H1 (cell line): ENCODE measurements around the gene FCRL6. TPM values are rescaled to one million over a fixed set of nuclear protein-coding genes. Genes with fewer than 3 reads are reported as not detected.
A peak's percentile ranks its signal among the peaks of the same experiment; 100 is the strongest.

ENCODE experiments used
- CTCF ChIA-PET: fragments of 300-600 bp; sonication (Branson Sonifier 250); formaldehyde crosslinking; loops from one replicate; lab custom pipeline; 2021; ENCODE audit not compliant: partially characterized antibody; lab: Charles Lee
- POLR2A ChIA-PET: fragments of 300-600 bp; sonication (Branson Sonifier 250); formaldehyde crosslinking; loops from one replicate; lab custom pipeline; 2021; ENCODE audit warnings: inconsistent platforms; ENCODE audit not compliant: partially characterized antibody; lab: Charles Lee
- DNase-seq, 2 experiments: peaks; one replicate each; pipeline versions ENCODE4 v3.0.0 to v3.0.0-alpha.2; 2010 to 2022; ENCODE audit warnings: low spot score in 2 of 2, low read depth in 1 of 2, mixed read lengths in 1 of 2
- FAIRE-seq: peaks from 2 replicates; lab custom pipeline; 2011; peaks lifted over from hg19 to GRCh38; lab: Jason Lieb, UNC
- H2AFZ ChIP-seq: 2 replicates; pipeline ENCODE4 v1.8.1; 2012; ENCODE audit warnings: low read length, inconsistent platforms
- H2AK5ac ChIP-seq: 2 replicates; pipeline ENCODE4 v1.6.1; 2013; ENCODE audit warnings: low read depth, low read length
- H2BK120ac ChIP-seq: replicated peaks from 2 replicates; pipeline ENCODE3; 2013; ENCODE audit warnings: low read depth, low read length, inconsistent platforms
- H2BK12ac ChIP-seq: 2 replicates; pipeline ENCODE4 v1.6.1; 2013; ENCODE audit warnings: low read depth, low read length
- H2BK15ac ChIP-seq: 2 replicates; pipeline ENCODE4 v1.6.1; 2013; ENCODE audit warnings: low read length
- H2BK20ac ChIP-seq: 2 replicates; pipeline ENCODE4 v1.6.1; 2013; ENCODE audit warnings: low read length
- H2BK5ac ChIP-seq: 2 replicates; pipeline ENCODE4 v1.6.1; 2013; ENCODE audit warnings: low read depth, low read length
- H3K14ac ChIP-seq: 2 replicates; pipeline ENCODE4 v1.6.1; 2013; ENCODE audit warnings: inconsistent platforms; ENCODE audit not compliant: insufficient read length
- H3K18ac ChIP-seq: 2 replicates; pipeline ENCODE4 v1.6.1; 2013; ENCODE audit warnings: low read length; ENCODE audit errors: extremely low read depth
- H3K23ac ChIP-seq: 2 replicates; pipeline ENCODE4 v1.6.1; 2013; ENCODE audit warnings: inconsistent platforms; ENCODE audit not compliant: insufficient read length
- H3K23me2 ChIP-seq: 2 replicates; pipeline ENCODE4 v1.6.1; 2013; ENCODE audit warnings: low read depth, low read length
- H3K27ac ChIP-seq: 2 replicates; pipeline ENCODE4 v1.6.1; 2011; ENCODE audit warnings: low read depth, low read length, inconsistent platforms
- H3K27me3 ChIP-seq, 4 experiments: replicated peaks in 1 of 4; 1 replicate in 1 of 4; 2 replicates in 3 of 4; pipeline versions ENCODE4 v1.6.1 to v1.8.1; 2011 to 2013; ENCODE audit warnings: low read length in 3 of 4, mild to moderate bottlenecking in 3 of 4, inconsistent platforms in 2 of 4, mixed read lengths in 2 of 4, moderate library complexity in 1 of 4; ENCODE audit not compliant: control insufficient read depth in 3 of 4, insufficient read depth in 3 of 4; ENCODE audit errors: extremely low read depth in 1 of 4
- H3K36me3 ChIP-seq, 4 experiments: 2 replicates each; pipeline versions ENCODE4 v1.6.1 to v1.8.1; 2011 to 2013; ENCODE audit warnings: mild to moderate bottlenecking in 4 of 4, low read length in 3 of 4, moderate library complexity in 2 of 4, control low read depth in 1 of 4, inconsistent platforms in 1 of 4; ENCODE audit not compliant: insufficient read depth in 4 of 4, control insufficient read depth in 2 of 4
- H3K4ac ChIP-seq: replicated peaks from 2 replicates; pipeline ENCODE3; 2013; ENCODE audit warnings: low read length, low read depth, mixed read lengths, inconsistent platforms; ENCODE audit not compliant: insufficient read length
- H3K4me1 ChIP-seq, 4 experiments: replicated peaks in 1 of 4; 1 replicate in 1 of 4; 2 replicates in 3 of 4; pipeline versions ENCODE4 v1.6.1 to v1.8.1; 2011 to 2013; ENCODE audit warnings: low read length in 3 of 4, inconsistent platforms in 2 of 4, mixed read lengths in 1 of 4; ENCODE audit not compliant: insufficient read depth in 4 of 4, control insufficient read depth in 3 of 4
- H3K4me2 ChIP-seq, 2 experiments: 2 replicates each; pipeline versions ENCODE4 v1.6.1 to v1.8.1; 2011 to 2013; ENCODE audit warnings: low read depth in 2 of 2, low read length in 2 of 2, control low read depth in 1 of 2, inconsistent platforms in 1 of 2, mild to moderate bottlenecking in 1 of 2; ENCODE audit not compliant: insufficient read depth in 1 of 2
- H3K4me3 ChIP-seq, 4 experiments: fragments of 200-600, 300-600 bp in 1 of 4; sonication (generic), shearing (Covaris generic), sonication (Bioruptor Twin) in 1 of 4; 2 replicates each; pipeline versions ENCODE4 v1.5.1 to v1.8.1; 2011 to 2016; ENCODE audit warnings: low read length in 4 of 4, low read depth in 3 of 4, control low read depth in 2 of 4, inconsistent platforms in 2 of 4, mild to moderate bottlenecking in 2 of 4, mixed read lengths in 1 of 4, moderate library complexity in 1 of 4; ENCODE audit not compliant: insufficient read depth in 2 of 4; ENCODE audit errors: extremely low read depth in 1 of 4
- H3K56ac ChIP-seq: replicated peaks from 2 replicates; pipeline ENCODE3; 2013; ENCODE audit warnings: low read depth, mild to moderate bottlenecking, mixed read lengths, low read length, inconsistent platforms; ENCODE audit not compliant: insufficient read length
- H3K79me1 ChIP-seq: 2 replicates; pipeline ENCODE4 v1.6.1; 2013; ENCODE audit warnings: low read depth, low read length, control low read depth
- H3K79me2 ChIP-seq, 2 experiments: 2 replicates each; pipeline versions ENCODE4 v1.6.1 to v1.8.1; 2012 to 2013; ENCODE audit warnings: low read length in 2 of 2, mild to moderate bottlenecking in 2 of 2, inconsistent platforms in 1 of 2; ENCODE audit not compliant: insufficient read depth in 2 of 2, control insufficient read depth in 1 of 2
- H3K9ac ChIP-seq, 4 experiments: replicated peaks in 1 of 4; 1 replicate in 1 of 4; 2 replicates in 3 of 4; pipeline versions ENCODE4 v1.6.1 to v1.8.1; 2011 to 2013; ENCODE audit warnings: low read depth in 3 of 4, low read length in 3 of 4, control low read depth in 2 of 4, mild to moderate bottlenecking in 2 of 4, moderate library complexity in 2 of 4, inconsistent platforms in 1 of 4; ENCODE audit errors: extremely low read depth in 1 of 4
- H3K9me3 ChIP-seq, 2 experiments: 2 replicates each; pipeline versions ENCODE4 v1.6.1 to v1.8.1; 2012 to 2013; ENCODE audit warnings: mild to moderate bottlenecking in 2 of 2, moderate library complexity in 2 of 2, control low read depth in 1 of 2, inconsistent platforms in 1 of 2, low read depth in 1 of 2, low read length in 1 of 2, mixed read lengths in 1 of 2; ENCODE audit not compliant: insufficient read depth in 2 of 2
- H4K20me1 ChIP-seq, 2 experiments: replicated peaks in 1 of 2; 2 replicates each; pipeline versions ENCODE3 to v1.8.1; 2011 to 2013; ENCODE audit warnings: inconsistent platforms in 2 of 2, low read length in 2 of 2, mild to moderate bottlenecking in 1 of 2; ENCODE audit not compliant: insufficient read depth in 2 of 2, control insufficient read depth in 1 of 2
- H4K5ac ChIP-seq: 2 replicates; pipeline ENCODE4 v1.6.1; 2013; ENCODE audit warnings: low read length, low read depth, mixed read lengths, inconsistent platforms; ENCODE audit not compliant: insufficient read length
- H4K8ac ChIP-seq: 2 replicates; pipeline ENCODE4 v1.8.0; 2013; ENCODE audit warnings: mild to moderate bottlenecking, moderate library complexity, low read length, inconsistent platforms; ENCODE audit not compliant: insufficient read depth; ENCODE audit errors: extremely low read depth
- H4K91ac ChIP-seq: replicated peaks from 2 replicates; pipeline ENCODE3; 2013; ENCODE audit warnings: low read length, mixed read lengths, inconsistent platforms; ENCODE audit not compliant: insufficient read length
- ATF3 ChIP-seq: IDR thresholded peaks from 2 replicates; pipeline ENCODE4 v1.6.1; 2011; ENCODE audit warnings: low read depth, mild to moderate bottlenecking, low read length; ENCODE audit not compliant: insufficient read depth
- BACH1 ChIP-seq: IDR thresholded peaks from 2 replicates; pipeline ENCODE4 v1.6.1; 2012; ENCODE audit warnings: low read length, improper control_type of control experiment
- CTCF ChIP-seq, 3 experiments: IDR thresholded peaks; 1 replicate in 2 of 3; 2 replicates in 1 of 3; pipeline versions ENCODE4 v1.5.1 to v1.6.1; 2011; ENCODE audit warnings: low read length in 3 of 3, mild to moderate bottlenecking in 3 of 3, inconsistent platforms in 2 of 3, low read depth in 1 of 3, moderate library complexity in 1 of 3; ENCODE audit not compliant: insufficient read depth in 1 of 3; ENCODE audit errors: control extremely low read depth in 1 of 3
- FOSL1 ChIP-seq: IDR thresholded peaks from 2 replicates; pipeline ENCODE4 v1.6.1; 2011; ENCODE audit warnings: mild to moderate bottlenecking, low read depth, low read length, moderate library complexity; ENCODE audit not compliant: insufficient read depth
- JUND ChIP-seq: IDR thresholded peaks from 2 replicates; pipeline ENCODE4 v1.6.1; 2011; ENCODE audit warnings: mild to moderate bottlenecking, improper control_type of control experiment, low read length
- MAFK ChIP-seq: IDR thresholded peaks from 2 replicates; pipeline ENCODE4 v1.6.1; 2012; ENCODE audit warnings: low read depth, mild to moderate bottlenecking, improper control_type of control experiment, low read length
- SP4 ChIP-seq: IDR thresholded peaks from 2 replicates; pipeline ENCODE4 v1.6.1; 2012; ENCODE audit warnings: low read length, inconsistent platforms
- WGBS, 2 experiments: shearing (Covaris generic) in 1 of 2; methylation state at CpG; one replicate each; pipeline versions ENCODE4 v1.1.6 to v1.1.7; 2013 to 2015; ENCODE audit warnings: low lambda C conversion rate in 2 of 2, mixed read lengths in 2 of 2, inconsistent platforms in 1 of 2, low coverage in 1 of 2, missing lambda C conversion rate in 1 of 2; ENCODE audit not compliant: insufficient replicate concordance in 2 of 2, insufficient coverage in 1 of 2, insufficient read length in 1 of 2; ENCODE audit errors: extremely low coverage in 1 of 2, missing lambda C conversion rate in 1 of 2; 5-methylcytosine and 5-hydroxymethylcytosine counted together
- polyA plus RNA-seq, 7 experiments: library from polyadenylated mRNA; depleted of rRNA in 3 of 7; stranded (reverse) in 5 of 7; unstranded in 2 of 7; fragments of >200 nt in 5 of 7; fragments of 200-250 nt in 2 of 7; gene quantifications; 1 replicate in 5 of 7; 2 replicates in 1 of 7; 4 replicates in 1 of 7; pipeline versions ENCODE4 v1.2.1 to v1.2.3, GENCODE V29; 2011 to 2013; ENCODE audit warnings: missing spikeins in 2 of 7, mixed read lengths in 2 of 7
- total RNA-seq: library from RNA; stranded (reverse); fragmentation: NEBNext Ultra II Directional; extraction: Animal tissue kit (Norgen Biotek cat#: 25700); gene quantifications from 2 replicates; pipeline ENCODE4 v1.2.1, GENCODE V29; 2021

Gene FCRL6
- total and polyA plus RNA-seq, 2 of the 8 experiments (the other 6 are each of a cell fraction or from before 2014, with no cell fraction given), result not detected

GRCh38 chr1:159853417-159854115 is 51.4 kb downstream of the FCRL6 start:
- no peak overlapping the region for H4K8ac ChIP-seq
- H3K9me3 ChIP-seq, result no peaks in the 10 kb centered on the region; a peak in 1 of 4 replicates
- TF ChIP-seq ATF3, result no peak
- TF ChIP-seq MAFK, result no peak
- no peak for TF ChIP-seq FOSL1
- no peak for TF ChIP-seq BACH1
- no peak for TF ChIP-seq JUND
- TF ChIP-seq SP4, result no peak
- no peak for TF ChIP-seq CTCF (IDR thresholded peaks at IDR 0.05; ENCODE audit: control extremely low read depth in 1 of 3, insufficient read depth in 1 of 3, low read depth in 1 of 3, low read length in 3 of 3)
- no peak overlapping the region for H3K56ac ChIP-seq
- no peak overlapping the region for H2BK20ac ChIP-seq
- H4K5ac ChIP-seq, result no peak overlapping the region
- no peak overlapping the region for H3K14ac ChIP-seq
- no peak overlapping the region for H3K9ac ChIP-seq
- no peak for DNase-seq
- no peak overlapping the region for H3K27ac ChIP-seq
- H2AK5ac ChIP-seq, result no peak overlapping the region
- CTCF ChIA-PET, result interaction anchor here (0.6 to 8.4 kb wide), 11 partner anchors 12 to 153 kb away, joined by 3 to 107 read pairs (median 4); partner anchors contain the start of gene SLAMF8
- no peak overlapping the region for H3K4ac ChIP-seq
- H3K79me2 ChIP-seq, result no peaks in the 10 kb centered on the region
- no peak overlapping the region for H4K91ac ChIP-seq
- H2BK12ac ChIP-seq, result no peak overlapping the region
- peak overlapping the region; percentile 59 to 90 for H3K4me2 ChIP-seq
- POLR2A ChIA-PET, result interaction anchor here (0.7 kb wide), 1 partner anchor 28 kb away, joined by 3 read pairs; no protein-coding TSS in a partner anchor
- H3K4me3 ChIP-seq, result peak overlapping the region; percentile 38 to 84 (median 53); a peak in 7 of 8 replicates
- WGBS, 2 experiments, result 40% methylated on average over 6 of the region's 6 CpGs; no CpG with 5 or more reads in 1 of the 2 experiments
- H3K4me1 ChIP-seq, result no peaks in the 10 kb centered on the region
- FAIRE-seq, result no peak
- peaks cover 10% of the 10 kb centered on the region; the same call in 1 of the 2 replicates for H3K23me2 ChIP-seq
- no peak overlapping the region for H2BK15ac ChIP-seq
- no peak overlapping the region for H2AFZ ChIP-seq
- no peaks in the 10 kb centered on the region for H3K36me3 ChIP-seq
- peaks cover 7 to 33% (median 24%) of the 10 kb centered on the region in 4 experiments for H3K27me3 ChIP-seq
- H4K20me1 ChIP-seq, result no peaks in the 10 kb centered on the region
- no peak overlapping the region for H3K23ac ChIP-seq
- H3K18ac ChIP-seq, result no peak overlapping the region
- H2BK120ac ChIP-seq, result no peak overlapping the region
- H3K79me1 ChIP-seq, result no peaks in the 10 kb centered on the region
- no peak overlapping the region for H2BK5ac ChIP-seq
